ENCODE data around the gene RAB4A. TPM values are rescaled to one million over a fixed set of nuclear protein-coding genes. Genes with fewer than 3 reads are reported as not detected.

The RAB4A gene
- total RNA-seq, 2 donors from 2014 or later: 34.3 to 47.2 TPM

DNA sequence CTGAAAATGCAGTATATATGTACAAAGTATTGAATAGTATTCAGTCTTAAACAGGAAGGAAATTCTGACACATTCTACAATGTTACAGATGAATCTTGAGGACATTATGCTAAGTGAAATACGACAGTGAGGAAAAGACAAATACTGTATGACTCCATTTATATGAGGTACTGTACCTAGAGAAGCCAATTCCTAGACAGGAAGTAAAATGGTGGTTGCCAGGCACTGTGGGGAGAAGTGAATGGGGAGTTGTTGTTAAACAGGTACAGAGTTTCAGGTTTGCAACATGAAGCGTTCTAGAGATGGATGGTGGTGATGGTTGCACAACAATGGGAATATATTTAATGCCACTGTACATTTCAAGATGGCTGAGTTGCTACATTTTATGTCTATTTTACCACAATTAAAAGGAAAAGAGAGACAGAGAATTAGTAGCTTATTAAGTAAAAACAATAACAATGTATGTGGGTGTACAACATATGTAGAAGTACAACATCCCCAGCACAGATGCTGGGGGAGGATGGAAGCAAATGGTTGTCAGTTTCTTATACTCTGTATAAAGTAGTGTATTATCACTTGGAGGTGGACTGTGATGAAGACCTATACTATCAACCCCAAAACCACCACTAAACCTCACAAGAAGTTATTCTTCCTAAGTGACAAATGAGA, 3.9 kb upstream of the RAB4A start:
- Mint-ChIP-seq H3K4me1 (peaks cover 7% of the 10 kb centered on the region), H3K36me3 (ENCODE audit: low read depth) (peaks cover 4% of the 10 kb centered on the region), H3K27me3 (no peaks in the 10 kb centered on the region), H3K27ac (no peak overlapping the region), H3K4me3 (no peak overlapping the region)
- no peaks in the 10 kb centered on the region for H3K9me3 ChIP-seq (ENCODE audit: control insufficient read depth, low read length, poor library complexity, severe bottlenecking)
- ATAC-seq (no peak), DNase-seq (no peak)

- H3K4me3 Mint-ChIP-seq: no peak overlapping the region
- H3K27me3 Mint-ChIP-seq: no peaks in the 10 kb centered on the region
- peaks cover 20% of the 10 kb centered on the region for H3K4me1 Mint-ChIP-seq
Observed at GRCh38 chr1:229268505-229268904, 2.4 kb upstream of the RAB4A start.

DNA sequence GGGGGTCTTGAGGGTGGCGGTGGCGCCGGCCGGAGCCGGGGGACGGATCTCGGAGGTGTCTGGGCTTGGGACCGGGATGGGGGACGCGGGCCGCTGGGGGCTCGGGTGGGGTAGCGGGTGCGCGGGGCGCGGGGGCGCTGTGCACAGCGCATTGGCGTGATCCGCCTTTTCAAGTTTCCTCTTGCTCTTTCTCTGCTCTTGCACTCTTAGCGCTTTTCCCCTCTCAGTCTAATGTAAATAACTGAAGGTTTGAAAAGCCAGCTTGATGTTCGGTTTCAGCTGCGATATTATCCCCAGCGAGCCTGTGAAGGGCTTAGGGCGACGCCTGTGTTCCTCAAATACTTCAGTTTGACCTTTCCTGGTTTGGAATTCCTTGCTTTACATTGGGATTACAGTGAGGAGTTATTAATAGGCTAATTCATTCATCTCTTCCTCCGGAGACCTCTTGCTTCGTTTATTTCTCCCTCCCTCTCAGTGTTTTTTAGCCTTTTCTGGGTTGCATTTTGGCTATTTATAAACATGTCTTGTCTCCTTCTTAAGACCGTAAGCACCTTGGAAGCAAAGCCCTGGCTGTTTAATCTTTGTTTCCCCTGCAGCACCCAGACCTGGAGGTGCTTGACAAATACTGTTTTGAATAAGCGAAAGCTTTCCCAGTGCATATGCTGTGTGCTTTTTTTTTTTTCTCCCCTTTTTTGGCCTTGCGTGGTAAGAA, 693 bp downstream of the RAB4A start:
- H3K36me3 Mint-ChIP-seq (ENCODE audit: low read depth): peaks cover 4% of the 10 kb centered on the region
- H3K4me1 Mint-ChIP-seq: peaks cover 29% of the 10 kb centered on the region
- peak overlapping the region; percentile 96 for H3K4me3 Mint-ChIP-seq
- H3K27me3 Mint-ChIP-seq: no peaks in the 10 kb centered on the region
- peak; percentile 74 for ATAC-seq
- peak overlapping the region; percentile 93 for H3K27ac Mint-ChIP-seq
- peak in 2 of 3 donors; percentile 21 to 31 for DNase-seq
- no peaks in the 10 kb centered on the region for H3K9me3 ChIP-seq (ENCODE audit: control insufficient read depth, low read length, poor library complexity, severe bottlenecking)

More at GRCh38 chr1:229268505-229268904, 2.4 kb upstream of the RAB4A start:
- no peak overlapping the region for H3K27ac Mint-ChIP-seq
- no peaks in the 10 kb centered on the region for H3K9me3 ChIP-seq (ENCODE audit: control insufficient read depth, low read length, poor library complexity, severe bottlenecking)
- peaks cover 4% of the 10 kb centered on the region for H3K36me3 Mint-ChIP-seq (ENCODE audit: low read depth)
- DNase-seq: no peak
- ATAC-seq: no peak

GRCh38 chr1:229272164-229273158, 1.6 kb downstream of the RAB4A start:
- DNase-seq (no peak), ATAC-seq (no peak)
- Mint-ChIP-seq H3K4me3 (peak overlapping the region; percentile 96), H3K36me3 (ENCODE audit: low read depth) (peaks cover 4% of the 10 kb centered on the region), H3K27ac (peak overlapping the region; percentile 93), H3K4me1 (peaks cover 29% of the 10 kb centered on the region), H3K27me3 (no peaks in the 10 kb centered on the region)
- H3K9me3 ChIP-seq (ENCODE audit: control insufficient read depth, low read length, poor library complexity, severe bottlenecking): no peaks in the 10 kb centered on the region

- peaks cover 4% of the 10 kb centered on the region for H3K36me3 Mint-ChIP-seq (ENCODE audit: low read depth)
- no peaks in the 10 kb centered on the region for H3K9me3 ChIP-seq (ENCODE audit: control insufficient read depth, low read length, poor library complexity, severe bottlenecking)
- peak overlapping the region; percentile 93 for H3K27ac Mint-ChIP-seq
- H3K4me3 Mint-ChIP-seq: no peak overlapping the region
- no peaks in the 10 kb centered on the region for H3K27me3 Mint-ChIP-seq
- ATAC-seq: no peak
- DNase-seq: no peak
- H3K4me1 Mint-ChIP-seq: peaks cover 29% of the 10 kb centered on the region
Observed at GRCh38 chr1:229273507-229274232, 2.8 kb downstream of the RAB4A start.

GRCh38 chr1:229275005-229275404, 4.1 kb downstream of the RAB4A start:
- Mint-ChIP-seq H3K36me3 (ENCODE audit: low read depth) (peaks cover 4% of the 10 kb centered on the region), H3K4me3 (no peak overlapping the region), H3K4me1 (peaks cover 30% of the 10 kb centered on the region), H3K27me3 (no peaks in the 10 kb centered on the region), H3K27ac (no peak overlapping the region)
- ATAC-seq (no peak), DNase-seq (no peak)
- no peaks in the 10 kb centered on the region for H3K9me3 ChIP-seq (ENCODE audit: control insufficient read depth, low read length, poor library complexity, severe bottlenecking)

GRCh38 chr1:229278120-229278741, 7.3 kb downstream of the RAB4A start:
- Mint-ChIP-seq H3K4me3 (no peak overlapping the region), H3K4me1 (peaks cover 30% of the 10 kb centered on the region), H3K27ac (no peak overlapping the region), H3K36me3 (ENCODE audit: low read depth) (peaks cover 6% of the 10 kb centered on the region), H3K27me3 (no peaks in the 10 kb centered on the region)
- ATAC-seq (no peak), DNase-seq (no peak)
- no peaks in the 10 kb centered on the region for H3K9me3 ChIP-seq (ENCODE audit: control insufficient read depth, low read length, poor library complexity, severe bottlenecking)

- H3K4me3 Mint-ChIP-seq: no peak overlapping the region
- H3K27me3 Mint-ChIP-seq: no peaks in the 10 kb centered on the region
- peaks cover 6% of the 10 kb centered on the region for H3K36me3 Mint-ChIP-seq (ENCODE audit: low read depth)
- ATAC-seq (no peak), DNase-seq (no peak)
- no peaks in the 10 kb centered on the region for H3K9me3 ChIP-seq (ENCODE audit: control insufficient read depth, low read length, poor library complexity, severe bottlenecking)
- H3K4me1 Mint-ChIP-seq: peaks cover 29% of the 10 kb centered on the region
- H3K27ac Mint-ChIP-seq: no peak overlapping the region
Observed at GRCh38 chr1:229279242-229279641, 8.3 kb downstream of the RAB4A start.

DNA sequence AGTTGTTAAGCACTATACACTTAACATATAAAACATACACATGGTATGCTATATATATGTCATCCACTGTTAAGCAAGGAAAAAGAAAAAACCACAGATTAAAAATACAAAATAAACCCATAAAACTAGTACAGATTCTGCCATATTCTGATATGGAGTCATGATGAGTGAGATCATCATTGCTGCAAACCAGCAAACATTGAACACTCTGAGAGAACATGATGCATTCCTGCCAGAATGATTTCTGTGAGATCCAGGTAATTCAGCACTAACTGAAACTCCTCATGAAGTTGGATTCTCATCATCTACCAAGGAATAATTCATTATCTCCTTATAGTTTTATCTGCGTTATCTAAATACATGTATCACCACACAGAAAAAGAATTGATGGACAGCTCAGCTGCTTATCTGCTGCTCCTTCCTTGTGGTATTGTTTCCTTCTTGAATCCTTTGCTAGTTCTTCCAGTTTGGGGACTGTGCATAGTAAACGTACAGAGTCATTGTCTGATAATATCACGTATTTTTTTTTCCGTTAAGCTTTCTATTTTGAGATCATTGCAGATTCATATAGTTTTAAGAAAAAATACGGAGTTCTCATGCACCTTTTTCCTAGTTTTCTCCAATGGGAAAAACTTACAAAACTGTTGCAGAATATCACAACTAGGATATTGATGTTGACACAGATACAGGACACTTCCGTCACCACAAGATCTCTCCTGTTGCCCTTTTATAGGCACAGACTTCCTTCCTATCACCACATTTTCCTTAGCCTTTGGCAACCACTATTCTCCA, 9.3 kb downstream of the RAB4A start:
- no peak overlapping the region for H3K4me3 Mint-ChIP-seq
- no peaks in the 10 kb centered on the region for H3K27me3 Mint-ChIP-seq
- H3K27ac Mint-ChIP-seq: no peak overlapping the region
- no peak for DNase-seq
- H3K36me3 Mint-ChIP-seq (ENCODE audit: low read depth): peaks cover 6% of the 10 kb centered on the region
- peaks cover 33% of the 10 kb centered on the region for H3K4me1 Mint-ChIP-seq
- no peak for ATAC-seq
- no peaks in the 10 kb centered on the region for H3K9me3 ChIP-seq (ENCODE audit: control insufficient read depth, low read length, poor library complexity, severe bottlenecking)

GRCh38 chr1:229280921-229281320, 10.0 kb downstream of the RAB4A start:
- ATAC-seq (no peak), DNase-seq (no peak)
- no peaks in the 10 kb centered on the region for H3K9me3 ChIP-seq (ENCODE audit: control insufficient read depth, low read length, poor library complexity, severe bottlenecking)
- Mint-ChIP-seq H3K36me3 (ENCODE audit: low read depth) (peaks cover 8% of the 10 kb centered on the region), H3K27me3 (no peaks in the 10 kb centered on the region), H3K4me3 (peak overlapping the region; percentile 43), H3K27ac (no peak overlapping the region), H3K4me1 (peaks cover 35% of the 10 kb centered on the region)

DNA sequence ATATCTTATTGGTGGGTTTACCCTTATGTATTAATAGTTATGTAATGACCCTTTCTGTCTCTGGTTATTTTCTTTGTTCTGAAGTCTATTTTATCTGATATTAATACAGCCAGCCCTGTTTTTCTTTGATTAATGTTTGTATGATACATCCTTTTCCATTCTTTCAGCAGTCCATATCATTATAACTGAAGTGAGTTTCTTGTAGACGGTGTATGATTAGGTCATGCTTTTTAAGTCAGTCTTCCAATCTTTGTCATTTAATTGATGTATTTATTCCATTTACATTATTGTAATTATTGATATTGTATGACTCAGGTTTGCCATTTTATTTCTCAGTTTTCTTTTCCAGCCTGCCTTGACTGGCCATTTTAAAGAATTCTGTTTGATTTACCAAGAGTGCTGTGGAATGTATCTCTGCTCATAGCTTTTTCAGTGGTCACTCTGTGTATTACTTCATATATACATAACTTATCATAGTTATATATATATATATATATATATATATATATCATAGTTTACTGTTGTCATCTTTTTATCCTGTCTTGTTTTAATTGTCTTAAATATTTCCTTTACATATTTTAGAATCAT, 10.5 kb downstream of the RAB4A start:
- Mint-ChIP-seq H3K4me3 (peak overlapping the region; percentile 43), H3K27me3 (no peaks in the 10 kb centered on the region), H3K27ac (no peak overlapping the region), H3K4me1 (peaks cover 33% of the 10 kb centered on the region), H3K36me3 (ENCODE audit: low read depth) (peaks cover 8% of the 10 kb centered on the region)
- DNase-seq: no peak
- ATAC-seq: no peak
- H3K9me3 ChIP-seq (ENCODE audit: control insufficient read depth, low read length, poor library complexity, severe bottlenecking): no peaks in the 10 kb centered on the region

Data from T-helper 17 cell (primary cell).